Measurements from ENCODE around the gene ACTR1A. TPM values are rescaled to one million over a fixed set of nuclear protein-coding genes. Genes with fewer than 3 reads are reported as not detected.
A peak's percentile ranks its signal among the peaks of the same experiment; 100 is the strongest.
"Not testable (repeated sequence)": the region's sequence is repeated elsewhere in the genome, so short reads cannot be mapped to it uniquely, and the experiment has no call there.

ACTR1A gene
- total RNA-seq, 1 donor from 2014 or later: 145 TPM

GRCh38 chr10:102454662-102455487 lies 47.6 kb downstream of the ACTR1A start:
- not testable (repeated sequence) for DNase-seq (ENCODE audit: low read depth)

- no peak for DNase-seq (ENCODE audit: low read depth)
Observed at GRCh38 chr10:102453502-102453901, 49.0 kb downstream of the ACTR1A start.

GRCh38 chr10:102452672-102453340 lies 49.7 kb downstream of the ACTR1A start:
- DNase-seq (ENCODE audit: low read depth): peak; percentile 78

GRCh38 chr10:102451105-102451969 lies 51.2 kb downstream of the ACTR1A start, which contains the start of gene C10orf95:
Gene C10orf95 (minus strand): TSS chr10:102451543. CDS start chr10:102451093, 450 bp downstream.
- no peak for DNase-seq (ENCODE audit: low read depth)

- DNase-seq (ENCODE audit: low read depth): no peak
Observed at GRCh38 chr10:102450374-102451104, 52.0 kb downstream of the ACTR1A start.

- DNase-seq (ENCODE audit: low read depth): no peak
Observed at GRCh38 chr10:102450124-102450373, 52.5 kb downstream of the ACTR1A start.

- peak; percentile 83 for DNase-seq (ENCODE audit: low read depth)
Observed at GRCh38 chr10:102449321-102450123, 53.0 kb downstream of the ACTR1A start.

- DNase-seq (ENCODE audit: low read depth): no peak
Observed at GRCh38 chr10:102444851-102445250, 57.7 kb downstream of the ACTR1A start.

- no peak for DNase-seq (ENCODE audit: low read depth)
Observed at GRCh38 chr10:102438374-102438773, 64.1 kb downstream of the ACTR1A start.

- no peak for DNase-seq (ENCODE audit: low read depth)
Observed at GRCh38 chr10:102437515-102437914, 65.0 kb downstream of the ACTR1A start.

GRCh38 chr10:102436312-102436711 lies 66.2 kb downstream of the ACTR1A start:
- no peak for DNase-seq (ENCODE audit: low read depth)

GRCh38 chr10:102435529-102436233 lies 66.8 kb downstream of the ACTR1A start:
- no peak for DNase-seq (ENCODE audit: low read depth)

GRCh38 chr10:102435133-102435497 lies 67.4 kb downstream of the ACTR1A start:
- no peak for DNase-seq (ENCODE audit: low read depth)

GRCh38 chr10:102434394-102435132 lies 67.9 kb downstream of the ACTR1A start:
- peak; percentile 77 for DNase-seq (ENCODE audit: low read depth)

- no peak for DNase-seq (ENCODE audit: low read depth)
Observed at GRCh38 chr10:102433619-102434046, 68.9 kb downstream of the ACTR1A start.

- peak; percentile 87 for DNase-seq (ENCODE audit: low read depth)
Observed at GRCh38 chr10:102432162-102432950, 70.2 kb downstream of the ACTR1A start, which contains the start of gene CUEDC2. Gene CUEDC2 (minus strand): TSS chr10:102432574. CDS start chr10:102425188, 7,386 bp downstream.

- no peak for DNase-seq (ENCODE audit: low read depth)
Observed at GRCh38 chr10:102431452-102432124, 70.9 kb downstream of the ACTR1A start.

GRCh38 chr10:102429468-102429867 lies 73.0 kb downstream of the ACTR1A start:
- no peak for DNase-seq (ENCODE audit: low read depth)
